ENCODE data around the gene CT45A2.
"Not testable (repeated sequence)": the region's sequence is repeated elsewhere in the genome, so short reads cannot be mapped to it uniquely, and the experiment has no call there.

The CT45A2 gene

GRCh38 chrX:135819912-135820311, at the start of gene CT45A2:
TSS of gene CT45A2 (minus strand) at chrX:135820012. CDS start at chrX:135816265, 3,747 bp downstream.
- not testable (repeated sequence) for DNase-seq

GRCh38 chrX:135854438-135854837, 34.6 kb upstream of the CT45A2 start, which contains the start of gene CT45A8:
TSS of gene CT45A8 (minus strand) at chrX:135854538. CDS start at chrX:135850783, 3,755 bp downstream.
- not testable (repeated sequence) for DNase-seq

- DNase-seq = not testable (repeated sequence)
Measured at GRCh38 chrX:135837180-135837579, 17.4 kb upstream of the CT45A2 start, which contains the start of gene CT45A7. TSS of gene CT45A7 (minus strand) at chrX:135837280. CDS start at chrX:135833533, 3,747 bp downstream.

GRCh38 chrX:135802687-135803086, 17.1 kb downstream of the CT45A2 start, which contains the start of gene CT45A6:
TSS of gene CT45A6 (minus strand) at chrX:135802787. CDS start at chrX:135798993, 3,794 bp downstream.
- not testable (repeated sequence) for DNase-seq

- DNase-seq = not testable (repeated sequence)
Measured at GRCh38 chrX:135785403-135785802, 34.4 kb downstream of the CT45A2 start, which contains the start of gene CT45A5. TSS of gene CT45A5 (minus strand) at chrX:135785503. CDS start at chrX:135781729, 3,774 bp downstream.

GRCh38 chrX:135768091-135768490, 51.7 kb downstream of the CT45A2 start, which contains the start of gene CT45A3:
TSS of gene CT45A3 (minus strand) at chrX:135768191. CDS start at chrX:135764444, 3,747 bp downstream.
- DNase-seq = not testable (repeated sequence)
